ENCODE measurements around the gene ELK3. TPM values are rescaled to one million over a fixed set of nuclear protein-coding genes. Genes with fewer than 3 reads are reported as not detected.
"Not testable (repeated sequence)": the region's sequence is repeated elsewhere in the genome, so short reads cannot be mapped to it uniquely, and the experiment has no call there.

ELK3 gene
- total and polyA plus RNA-seq, 4 donors, result 10.7 to 22.0 (median 16.5) TPM

DNA sequence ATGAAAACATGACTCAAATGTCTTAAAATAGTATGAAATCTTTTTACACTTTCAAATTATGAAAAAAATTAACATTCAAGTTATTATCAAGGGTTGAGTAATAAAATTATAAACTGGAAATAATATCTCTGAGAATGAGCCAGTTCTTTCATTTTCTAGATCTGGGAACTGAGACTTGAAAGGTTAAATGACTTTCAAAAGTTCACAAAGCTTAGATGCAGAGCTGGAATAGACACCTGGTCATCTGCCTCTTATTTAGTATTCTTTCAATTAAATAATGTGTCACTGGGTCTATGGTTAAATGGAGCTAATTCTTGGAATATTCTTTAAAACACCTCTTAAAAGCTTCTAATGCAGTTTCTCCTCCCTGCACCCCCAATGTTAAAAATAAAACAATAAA lies 119.4 kb downstream of the ELK3 start:
- Histone ChIP-seq H3K4me3 (ENCODE audit: low read depth, low read length) (no peak overlapping the region), H3K27me3 (ENCODE audit: control insufficient read depth, insufficient read depth, low read length) (no peaks in the 10 kb centered on the region), H3K9me3 (ENCODE audit: control insufficient read depth, insufficient read depth, low read length) (no peaks in the 10 kb centered on the region), H3K27ac (ENCODE audit: low read depth, low read length) (no peak overlapping the region), H3K4me1 (ENCODE audit: control insufficient read depth, insufficient read depth, low read length) (no peaks in the 10 kb centered on the region), H3K36me3 (ENCODE audit: control insufficient read depth, insufficient read depth, low read length) (no peaks in the 10 kb centered on the region)
- DNase-seq (ENCODE audit: low read depth in 4 of 6, low spot score in 6 of 6), result no peak

DNA sequence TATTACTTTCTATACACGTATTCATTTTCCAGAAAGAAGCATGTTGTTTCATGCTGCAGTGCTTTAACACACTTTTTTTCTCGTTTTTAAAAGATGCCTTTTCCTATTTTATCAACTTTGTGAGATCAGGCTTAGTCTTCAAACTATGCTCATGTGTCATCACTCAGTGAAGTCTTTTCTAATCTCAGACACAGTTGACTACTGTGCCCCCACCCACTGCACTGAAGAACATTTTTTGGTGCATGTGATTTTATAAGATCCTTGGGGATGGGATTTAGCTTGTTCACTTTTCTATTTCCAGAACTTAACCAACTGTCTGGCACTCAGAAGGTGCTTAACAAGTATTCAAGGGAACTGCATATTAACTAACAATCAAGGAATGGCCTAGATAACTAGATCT lies 120.5 kb downstream of the ELK3 start:
- Histone ChIP-seq H3K4me3 (ENCODE audit: low read depth, low read length) (no peak overlapping the region), H3K27ac (ENCODE audit: low read depth, low read length) (no peak overlapping the region), H3K27me3 (ENCODE audit: control insufficient read depth, insufficient read depth, low read length) (no peaks in the 10 kb centered on the region), H3K36me3 (ENCODE audit: control insufficient read depth, insufficient read depth, low read length) (no peaks in the 10 kb centered on the region), H3K9me3 (ENCODE audit: control insufficient read depth, insufficient read depth, low read length) (no peaks in the 10 kb centered on the region), H3K4me1 (ENCODE audit: control insufficient read depth, insufficient read depth, low read length) (no peaks in the 10 kb centered on the region)
- 82% methylated on average over 2 of the region's 2 CpGs for WGBS (ENCODE audit: insufficient coverage)
- DNase-seq (ENCODE audit: low read depth in 4 of 6, low spot score in 6 of 6), result no peak

DNA sequence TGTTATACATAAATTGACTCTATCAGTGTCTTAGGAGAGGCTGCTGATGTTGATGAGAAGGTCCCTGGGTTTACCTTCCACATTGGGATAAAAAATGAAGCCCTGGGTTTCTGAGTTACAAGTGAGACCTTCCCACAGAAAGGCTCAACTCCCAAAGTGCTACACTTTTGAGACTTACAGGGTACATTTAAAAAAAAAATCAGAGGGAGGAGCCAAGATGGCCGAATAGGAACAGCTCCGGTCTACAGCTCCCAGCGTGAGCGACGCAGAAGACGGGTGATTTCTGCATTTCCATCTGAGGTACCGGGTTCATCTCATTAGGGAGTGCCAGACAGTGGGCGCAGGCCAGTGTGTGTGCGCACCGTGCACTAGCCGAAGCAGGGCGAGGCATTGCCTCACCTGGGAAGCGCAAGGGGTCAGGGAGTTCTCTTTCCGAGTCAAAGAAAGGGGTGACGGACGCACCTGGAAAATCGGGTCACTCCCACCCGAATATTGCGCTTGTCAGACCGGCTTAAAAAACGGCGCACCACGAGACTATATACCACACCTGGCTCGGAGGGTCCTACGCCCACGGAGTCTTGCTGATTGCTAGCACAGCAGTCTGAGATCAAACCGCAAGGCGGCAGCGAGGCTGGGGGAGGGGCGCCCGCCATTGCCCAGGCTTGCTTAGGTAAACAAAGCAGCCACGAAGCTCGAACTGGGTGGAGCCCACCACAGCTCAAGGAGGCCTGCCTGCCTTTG lies 121.7 kb downstream of the ELK3 start:
- not testable (repeated sequence) for H3K27me3 ChIP-seq (ENCODE audit: control insufficient read depth, insufficient read depth, low read length); H3K36me3 ChIP-seq (ENCODE audit: control insufficient read depth, insufficient read depth, low read length); DNase-seq (ENCODE audit: low read depth in 4 of 6, low spot score in 6 of 6); H3K9me3 ChIP-seq (ENCODE audit: control insufficient read depth, insufficient read depth, low read length); H3K4me3 ChIP-seq (ENCODE audit: low read depth, low read length); H3K27ac ChIP-seq (ENCODE audit: low read depth, low read length); H3K4me1 ChIP-seq (ENCODE audit: control insufficient read depth, insufficient read depth, low read length)
- 70% methylated on average over 14 of the region's 33 CpGs for WGBS (ENCODE audit: insufficient coverage)

DNA sequence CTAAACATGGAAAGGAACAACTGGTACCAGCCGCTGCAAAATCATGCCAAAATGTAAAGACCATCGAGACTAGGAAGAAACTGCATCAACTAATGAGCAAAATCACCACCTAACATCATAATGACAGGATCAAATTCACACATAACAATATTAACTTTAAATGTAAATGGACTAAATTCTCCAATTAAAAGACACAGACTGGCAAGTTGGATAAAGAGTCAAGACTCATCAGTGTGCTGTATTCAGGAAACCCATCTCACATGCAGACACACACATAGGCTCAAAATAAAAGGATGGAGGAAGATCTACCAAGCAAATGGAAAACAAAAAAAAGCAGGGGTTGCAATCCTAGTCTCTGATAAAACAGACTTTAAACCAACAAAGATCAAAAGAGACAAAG lies 123.6 kb downstream of the ELK3 start:
- H3K4me3 ChIP-seq (ENCODE audit: low read depth, low read length); DNase-seq (ENCODE audit: low read depth in 4 of 6, low spot score in 6 of 6); H3K36me3 ChIP-seq (ENCODE audit: control insufficient read depth, insufficient read depth, low read length); H3K9me3 ChIP-seq (ENCODE audit: control insufficient read depth, insufficient read depth, low read length); H3K27ac ChIP-seq (ENCODE audit: low read depth, low read length); H3K27me3 ChIP-seq (ENCODE audit: control insufficient read depth, insufficient read depth, low read length); H3K4me1 ChIP-seq (ENCODE audit: control insufficient read depth, insufficient read depth, low read length): not testable (repeated sequence)
- WGBS (ENCODE audit: insufficient coverage), result no CpG with 5 or more reads among the region's 2 CpGs

Small RNA genes within 50 kb of the gene (small RNA-seq; reads per million reads assigned to genes)
- not detected for gene RNU4-24P (ENCODE audit: low replicate concordance)

Other genes starting within 250 kb of the ELK3 start
- 1 to 10 TPM in 1 of 2 donors, under 1 TPM in 1; 0.33 to 1.6 TPM for gene HAL, start 198.0 kb upstream of the ELK3 start, total RNA-seq
- gene HAL, start 198.0 kb upstream of the ELK3 start, polyA plus RNA-seq (ENCODE audit: insufficient read length in 2 of 2), result under 1 TPM in 1 of 2 donors, not detected in 1; 0.29 TPM
- gene LTA4H, start 158.8 kb upstream of the ELK3 start, total RNA-seq, result 10 to 100 TPM; 59.7 to 93.3 TPM
- 10 to 100 TPM; 60.3 to 61.3 TPM for gene LTA4H, start 158.8 kb upstream of the ELK3 start, polyA plus RNA-seq (ENCODE audit: insufficient read length in 2 of 2)
- 100 to 1,000 TPM in 1 of 2 donors, 10 to 100 TPM in 1; 58.3 to 122 TPM for gene CDK17, start 206.1 kb downstream of the ELK3 start, total RNA-seq
- 10 to 100 TPM; 53.1 to 62.5 TPM for gene CDK17, start 206.1 kb downstream of the ELK3 start, polyA plus RNA-seq (ENCODE audit: insufficient read length in 2 of 2)